Measurements from ENCODE around the gene PRTN3.
"Not testable (repeated sequence)": the region's sequence is repeated elsewhere in the genome, so short reads cannot be mapped to it uniquely, and the experiment has no call there.

The PRTN3 gene

DNA sequence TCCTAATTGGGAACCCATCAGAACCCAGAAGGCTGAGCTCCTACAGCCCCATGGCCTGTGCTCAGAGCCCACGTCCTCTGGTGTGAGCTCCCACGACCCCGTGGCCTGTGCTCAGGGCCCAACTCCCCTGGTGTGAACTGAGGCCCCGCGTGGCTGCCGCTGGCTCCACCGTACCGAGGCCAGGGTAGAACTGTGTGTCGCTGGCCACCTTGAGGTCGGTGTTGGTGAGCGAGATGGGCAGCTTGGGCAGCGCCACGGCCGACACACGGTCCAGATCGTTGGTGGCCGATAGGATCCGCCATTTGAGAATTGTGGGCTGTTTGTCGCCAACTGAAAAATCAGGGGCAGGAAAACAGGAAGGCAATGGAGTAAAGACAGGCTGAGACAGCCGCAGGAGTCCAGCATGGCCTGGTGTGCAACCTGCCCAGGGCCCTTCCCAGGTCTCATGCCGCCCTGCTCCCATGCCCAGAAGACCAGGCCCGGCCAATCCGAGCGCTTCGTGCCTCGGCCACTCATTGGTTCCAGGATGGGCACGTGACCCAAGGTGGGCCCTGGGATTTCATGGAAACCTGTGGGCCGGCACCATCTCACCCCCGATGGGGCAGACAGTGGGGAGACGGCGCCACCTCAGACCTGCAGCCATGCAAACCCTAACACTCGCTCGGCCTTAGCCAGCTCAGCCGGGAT is 40.7 kb downstream of the PRTN3 start:
- DNase-seq (ENCODE audit: low spot score) = no peak

DNA sequence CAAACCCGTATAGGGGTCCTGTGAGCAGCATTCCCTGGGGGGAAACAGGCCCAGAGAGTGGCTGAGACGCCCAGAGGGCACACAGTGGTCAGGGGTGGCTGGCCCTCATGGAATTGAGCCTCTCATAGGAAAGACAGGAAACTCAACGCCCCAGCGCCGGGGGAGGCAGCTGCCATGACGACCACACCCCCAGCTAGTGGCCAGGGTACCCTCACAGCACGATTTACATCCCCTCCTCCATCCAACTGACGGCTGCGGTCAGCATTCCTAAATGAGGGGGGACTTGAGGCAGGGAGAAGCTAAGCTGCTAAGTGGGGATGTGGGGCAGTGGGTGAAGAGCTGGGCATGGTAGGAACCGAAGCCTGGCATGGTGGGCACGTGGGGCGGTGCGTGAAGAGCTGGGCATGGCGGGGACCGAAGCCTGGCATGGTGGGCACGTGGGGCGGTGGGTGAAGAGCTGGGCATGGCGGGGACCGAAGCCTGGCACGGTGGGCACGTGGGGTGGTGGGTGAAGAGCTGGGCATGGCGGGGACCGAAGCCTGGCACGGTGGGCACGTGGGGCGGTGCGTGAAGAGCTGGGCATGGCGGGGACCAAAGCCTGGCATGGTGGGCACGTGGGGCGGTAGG is 42.2 kb downstream of the PRTN3 start:
- DNase-seq (ENCODE audit: low spot score) = no peak

DNA sequence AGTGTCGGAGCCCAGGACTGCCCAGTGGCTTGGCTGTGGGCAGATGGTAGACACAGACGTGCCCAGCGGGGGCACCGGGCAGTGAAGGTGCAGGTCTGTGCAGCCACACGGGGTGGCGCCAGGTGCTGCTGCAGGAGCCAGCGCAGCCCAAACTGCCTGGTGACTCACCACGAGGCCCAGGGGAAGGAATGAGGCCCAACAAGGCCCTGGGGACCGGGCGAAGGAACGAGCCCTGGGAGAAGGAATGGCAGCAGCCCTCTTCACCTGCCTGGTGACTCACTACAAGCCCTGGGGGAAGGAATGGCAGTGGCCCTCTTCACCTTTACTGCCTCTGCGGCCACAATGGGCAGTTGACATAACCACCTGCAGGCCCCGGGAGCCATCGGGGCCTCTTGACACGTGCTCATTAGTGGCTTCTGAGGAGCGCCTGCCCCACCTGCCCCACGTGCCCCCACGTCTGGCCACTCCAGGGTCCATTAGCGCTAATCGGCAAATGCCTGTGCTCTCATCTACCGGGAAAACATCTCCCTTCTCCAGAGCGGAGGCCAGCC is 42.9 kb downstream of the PRTN3 start:
- no peak for DNase-seq (ENCODE audit: low spot score)

DNA sequence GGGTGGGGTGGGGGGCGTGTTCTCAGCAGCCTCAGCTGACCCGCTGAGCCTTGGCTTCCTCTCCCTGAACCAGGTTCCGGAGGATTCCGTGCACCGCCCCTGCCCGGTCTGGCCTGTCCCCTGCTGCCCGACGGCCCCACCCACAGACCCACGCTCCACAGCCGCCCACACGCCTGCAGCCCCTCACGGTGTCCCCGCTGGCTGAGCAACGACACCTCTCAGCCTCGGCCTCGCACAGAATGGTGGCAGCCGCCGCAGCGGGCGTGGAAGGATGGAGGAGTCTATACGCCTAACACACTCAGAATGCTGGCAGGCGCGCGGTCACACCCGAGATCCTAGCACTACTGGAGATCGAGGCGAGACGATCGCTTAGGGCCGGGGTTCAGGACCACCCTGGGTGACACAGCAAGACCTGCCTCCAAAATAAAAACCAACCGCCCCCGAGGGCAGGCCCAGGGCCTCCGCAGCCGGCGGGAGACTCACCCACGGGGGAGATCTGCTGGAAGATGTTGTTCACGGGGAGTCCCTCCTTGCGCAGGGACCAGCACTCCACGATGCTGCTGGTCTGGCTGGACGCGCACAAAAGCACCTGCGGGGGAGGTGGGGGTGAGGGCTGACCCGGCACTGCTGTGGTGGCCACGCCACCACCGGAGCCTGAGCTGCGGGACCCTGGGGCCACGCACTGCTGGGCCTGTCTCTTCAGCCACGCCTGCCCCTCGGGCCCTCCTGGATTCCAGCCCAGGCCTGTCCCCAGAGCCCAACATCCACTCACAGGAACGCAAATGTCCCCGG is 43.8 kb downstream of the PRTN3 start:
- no peak for DNase-seq (ENCODE audit: low spot score)

DNA sequence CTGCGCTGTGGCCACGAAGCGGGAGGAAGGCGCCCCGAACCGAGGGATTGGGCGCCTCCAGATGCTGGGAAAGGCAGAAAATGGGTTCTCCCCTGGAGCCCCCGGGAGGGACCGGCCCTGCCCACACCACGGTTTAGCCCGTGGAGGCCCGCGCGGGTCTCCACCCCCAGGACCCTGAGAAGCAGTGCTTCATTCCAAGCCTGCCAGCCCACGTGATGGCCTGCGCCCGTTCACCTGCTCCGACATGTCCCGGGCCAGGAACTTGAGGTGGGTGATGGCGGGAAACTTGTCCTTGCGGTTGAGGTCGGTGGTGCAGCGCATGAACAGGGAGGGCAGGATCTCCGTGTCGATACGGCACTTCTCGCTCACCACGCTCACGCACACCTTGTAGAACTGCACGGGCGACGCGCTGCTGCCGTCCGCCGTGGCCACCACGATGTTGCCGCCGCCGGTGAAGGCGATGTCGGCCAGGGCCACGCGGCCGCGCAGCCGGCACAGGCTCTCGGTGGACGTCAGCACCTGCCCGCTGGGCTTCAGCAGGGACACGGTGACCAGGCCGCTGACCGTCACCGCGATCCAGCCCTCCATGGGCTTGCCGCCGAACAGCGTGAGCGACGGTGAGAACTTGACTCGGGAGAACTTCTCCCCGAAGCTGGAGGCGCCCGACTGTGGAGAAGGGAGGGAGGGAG is 44.9 kb downstream of the PRTN3 start:
- no peak for DNase-seq (ENCODE audit: low spot score)

DNA sequence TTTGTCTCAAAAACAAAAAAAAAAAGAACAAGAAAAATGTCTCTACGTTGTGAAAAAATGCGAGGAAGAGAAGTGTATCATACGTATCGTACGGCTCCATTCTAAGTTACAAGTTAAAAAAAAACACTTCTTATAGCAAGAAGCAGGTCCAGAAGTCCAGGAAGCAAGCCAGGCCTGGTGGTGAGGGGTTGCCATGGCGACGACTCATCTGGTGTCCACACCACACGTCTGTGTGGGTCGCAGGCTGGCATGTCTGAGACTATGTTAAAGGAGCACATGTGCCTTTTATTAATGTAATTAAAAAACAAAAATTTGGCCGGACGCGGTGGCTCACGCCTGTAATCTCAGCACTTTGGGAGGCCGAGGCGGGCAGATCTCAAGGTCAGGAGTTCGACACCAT is 46.3 kb downstream of the PRTN3 start:
- no peak for DNase-seq (ENCODE audit: low spot score)

DNA sequence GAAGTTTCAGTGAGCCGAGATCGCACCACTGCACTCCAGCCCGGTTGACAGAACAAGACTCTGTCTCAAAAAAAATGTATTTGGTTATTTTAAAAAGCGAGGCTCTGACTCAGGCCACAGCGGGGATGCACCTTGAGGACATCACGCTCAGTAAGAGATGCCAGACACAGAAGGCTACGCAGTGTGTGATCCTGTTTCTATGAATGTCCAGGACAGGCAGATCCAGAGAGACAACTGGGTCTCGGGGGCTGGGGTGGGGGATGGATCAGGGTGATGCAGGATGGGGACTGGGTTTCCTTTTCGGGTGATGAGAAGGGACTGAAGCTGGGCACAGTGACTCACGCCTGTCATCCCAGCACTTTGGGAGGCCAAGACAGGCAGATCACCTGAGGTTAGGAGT is 46.8 kb downstream of the PRTN3 start:
- no peak for DNase-seq (ENCODE audit: low spot score)

DNA sequence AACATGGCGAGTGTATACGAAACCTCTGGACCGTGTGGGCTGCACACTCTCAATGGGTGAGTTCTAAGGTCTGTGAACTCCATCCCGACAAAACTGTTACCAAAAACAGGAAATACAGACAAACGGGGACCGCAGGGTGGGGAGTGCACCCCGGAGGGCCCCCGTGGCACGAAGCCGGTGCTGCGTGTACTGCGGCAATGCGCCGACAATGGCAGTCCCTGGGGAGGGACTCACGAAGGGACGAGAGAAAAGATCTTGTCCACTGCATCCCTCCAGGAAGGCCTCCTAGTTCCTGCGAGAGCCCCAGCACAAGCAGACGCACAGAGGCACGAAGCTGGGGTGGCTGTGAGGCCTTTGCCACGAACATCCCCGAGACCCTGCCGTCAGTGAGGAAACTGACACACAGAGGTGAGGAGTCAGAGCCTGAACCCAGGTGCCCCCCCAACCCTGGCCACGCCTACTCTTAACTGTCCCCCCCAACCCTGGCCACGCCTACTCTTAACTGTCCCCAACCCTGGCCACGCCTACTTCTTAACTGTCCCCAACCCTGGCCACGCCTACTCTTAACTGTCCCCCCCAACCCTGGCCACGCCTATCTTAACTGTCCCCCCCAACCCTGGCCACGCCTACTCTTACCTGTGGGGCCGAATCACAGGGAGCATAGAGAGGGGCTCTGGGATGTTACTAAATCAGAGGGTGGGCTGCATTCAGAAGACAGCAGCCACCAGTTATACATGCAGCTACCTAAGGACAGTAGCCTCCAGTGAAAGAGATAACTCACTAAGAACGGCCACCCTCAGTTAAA is 48.0 kb downstream of the PRTN3 start:
- DNase-seq (ENCODE audit: low spot score) = no peak

DNA sequence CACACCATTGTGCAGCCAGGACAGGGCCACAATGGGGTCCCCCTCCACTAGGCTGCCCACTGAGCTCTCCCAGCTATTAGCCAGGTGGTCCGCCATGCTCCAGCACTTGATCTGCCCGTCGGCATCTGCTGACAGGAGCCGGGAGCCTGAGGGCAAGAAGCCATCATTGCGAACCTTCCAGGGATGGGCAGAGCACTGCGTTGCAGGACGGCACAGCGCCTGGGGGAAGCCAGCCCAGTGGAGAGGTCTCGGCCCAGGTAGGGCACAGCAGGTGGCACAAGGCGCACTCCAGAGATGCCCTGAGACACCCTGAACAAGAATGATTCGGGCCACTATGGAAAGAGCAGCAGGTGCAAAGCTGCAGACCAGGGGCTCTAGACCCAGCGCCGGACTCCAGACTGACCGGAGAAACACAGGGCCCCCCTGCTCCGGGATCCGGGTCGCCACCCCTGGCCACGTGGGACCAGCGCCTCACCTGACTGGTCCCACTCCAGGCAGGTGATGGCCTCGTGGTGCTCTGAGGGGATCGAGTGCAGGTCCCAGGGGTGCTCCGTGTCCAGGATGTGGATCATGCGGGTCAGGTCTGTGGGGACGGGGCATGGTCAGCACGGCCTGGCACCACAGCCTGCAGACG is 49.0 kb downstream of the PRTN3 start:
- DNase-seq (ENCODE audit: low spot score) = no peak

DNA sequence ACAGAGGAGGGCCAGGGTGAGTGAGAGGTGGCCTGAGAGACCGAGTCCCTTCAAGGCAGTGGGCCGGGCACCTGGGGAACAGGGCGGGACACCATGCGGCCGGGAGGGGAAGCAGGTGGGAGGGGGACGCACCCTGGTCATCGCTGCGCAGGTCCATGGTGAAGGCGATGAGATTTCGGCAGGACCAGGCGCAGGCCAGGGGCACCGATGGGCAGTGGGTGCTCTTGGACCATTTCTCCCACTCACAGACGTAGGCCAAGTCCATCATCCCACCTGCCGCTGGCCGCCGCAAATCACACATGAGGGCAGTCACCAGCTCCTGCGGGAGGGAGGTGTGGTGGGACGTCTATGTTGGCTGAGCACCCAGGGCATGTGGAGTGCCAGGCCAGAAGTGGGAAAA is 50.0 kb downstream of the PRTN3 start:
- no peak for DNase-seq (ENCODE audit: low spot score)

DNA sequence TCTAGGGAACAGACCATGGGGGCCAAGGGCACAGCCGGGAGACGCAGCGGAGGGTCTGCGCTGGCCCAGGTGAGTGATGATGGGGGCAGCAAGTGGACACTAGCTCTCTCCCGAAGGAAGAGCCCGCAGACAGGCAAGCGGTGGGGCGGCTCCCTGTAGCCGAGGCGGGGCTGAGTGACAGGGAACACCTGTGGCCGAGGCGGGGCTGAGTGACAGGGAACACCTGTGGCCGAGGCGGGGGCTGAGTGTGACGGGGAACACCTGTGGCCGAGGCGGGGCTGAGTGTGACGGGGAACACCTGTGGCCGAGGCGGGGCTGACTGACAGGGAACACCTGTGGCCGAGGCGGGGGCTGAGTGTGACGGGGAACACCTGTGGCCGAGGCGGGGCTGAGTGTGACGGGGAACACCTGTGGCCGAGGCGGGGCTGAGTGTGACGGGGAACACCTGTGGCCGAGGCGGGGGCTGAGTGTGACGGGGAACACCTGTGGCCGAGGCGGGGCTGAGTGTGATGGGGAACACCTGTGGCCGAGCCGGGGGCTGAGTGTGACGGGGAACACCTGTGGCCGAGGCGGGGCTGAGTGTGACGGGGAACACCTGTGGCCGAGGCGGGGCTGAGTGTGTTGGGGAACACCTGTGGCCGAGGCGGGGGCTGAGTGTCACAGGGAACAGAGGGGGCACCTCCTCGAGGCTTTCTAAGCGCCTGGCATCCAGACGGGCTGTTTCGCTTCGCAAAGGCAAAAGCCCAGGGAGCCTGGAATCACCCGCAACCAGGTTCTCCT is 50.8 kb downstream of the PRTN3 start:
- not testable (repeated sequence) for DNase-seq (ENCODE audit: low spot score)

DNA sequence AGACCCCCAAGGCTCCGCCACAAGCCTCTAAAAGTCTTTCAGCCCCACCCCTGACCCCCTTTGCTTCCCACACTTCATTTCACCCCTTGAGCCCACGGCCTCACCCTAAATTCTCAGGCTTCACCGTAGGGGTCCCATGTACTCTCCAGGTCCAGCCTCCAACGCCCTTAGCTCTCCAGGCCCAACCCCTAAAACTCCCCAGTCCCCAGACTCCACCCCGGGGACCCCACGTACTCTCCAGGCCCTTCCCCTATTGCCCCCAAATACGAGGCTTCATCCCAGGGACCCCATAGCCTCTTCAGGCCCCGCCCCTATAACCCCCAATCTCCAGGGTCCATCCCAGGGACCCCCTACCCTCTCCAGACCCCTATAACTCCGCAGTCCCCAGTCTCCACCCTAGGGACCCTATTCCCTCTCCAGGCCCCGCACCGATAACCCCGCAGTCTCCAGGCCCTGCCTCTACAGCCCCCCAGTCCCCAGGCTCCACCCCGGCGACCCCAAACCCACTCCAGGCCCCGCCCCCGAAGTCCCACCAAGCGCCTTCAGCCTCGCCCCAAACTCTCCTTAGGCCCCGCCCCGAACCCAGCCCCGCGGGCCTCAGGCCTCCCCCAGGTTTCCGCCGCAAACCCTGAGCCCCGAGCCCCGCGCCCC is 51.6 kb downstream of the PRTN3 start:
- DNase-seq (ENCODE audit: low spot score) = no peak

DNA sequence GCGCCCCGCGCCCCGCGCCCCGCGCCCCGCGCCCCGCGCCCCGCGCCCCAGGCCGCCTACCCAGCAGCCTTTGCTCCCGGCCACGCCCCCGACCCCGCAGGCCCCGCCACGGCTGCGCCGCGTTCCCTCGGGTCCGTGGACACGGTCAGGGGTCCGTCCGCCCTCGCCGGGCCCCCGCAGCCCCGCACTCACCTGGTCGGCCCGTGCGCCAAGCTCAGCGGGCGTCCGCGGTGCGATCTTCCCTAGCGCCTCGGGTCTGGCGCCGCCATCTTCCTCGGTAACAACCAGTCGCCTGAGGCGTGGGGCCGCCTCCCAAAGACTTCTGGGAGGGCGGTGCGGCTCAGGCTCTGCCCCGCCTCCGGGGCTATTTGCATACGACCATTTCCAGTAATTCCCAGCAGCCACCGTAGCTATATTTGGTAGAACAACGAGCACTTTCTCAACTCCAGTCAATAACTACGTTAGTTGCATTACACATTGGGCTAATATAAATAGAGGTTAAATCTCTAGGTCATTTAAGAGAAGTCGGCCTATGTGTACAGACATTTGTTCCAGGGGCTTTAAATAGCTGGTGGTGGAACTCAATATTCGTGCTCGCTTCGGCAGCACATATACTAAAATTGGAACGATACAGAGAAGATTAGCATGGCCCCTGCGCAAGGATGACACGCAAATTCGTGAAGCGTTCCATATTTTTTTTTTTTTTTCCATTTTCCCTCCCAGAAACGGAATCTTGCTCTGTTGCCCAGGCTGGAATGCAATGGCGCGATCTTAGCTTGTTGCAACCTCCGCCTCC is 52.3 kb downstream of the PRTN3 start, which contains the start of the genes MED16 and RNU6-9:
Gene MED16 (minus strand): TSS at position 294 of the 796 bp plus-strand sequence. CDS start 2,056 bp downstream, outside the sequence.
Gene RNU6-9 (plus strand): TSS at position 591 of the 796 bp plus-strand sequence.
- peak; percentile 96 for DNase-seq (ENCODE audit: low spot score)

DNA sequence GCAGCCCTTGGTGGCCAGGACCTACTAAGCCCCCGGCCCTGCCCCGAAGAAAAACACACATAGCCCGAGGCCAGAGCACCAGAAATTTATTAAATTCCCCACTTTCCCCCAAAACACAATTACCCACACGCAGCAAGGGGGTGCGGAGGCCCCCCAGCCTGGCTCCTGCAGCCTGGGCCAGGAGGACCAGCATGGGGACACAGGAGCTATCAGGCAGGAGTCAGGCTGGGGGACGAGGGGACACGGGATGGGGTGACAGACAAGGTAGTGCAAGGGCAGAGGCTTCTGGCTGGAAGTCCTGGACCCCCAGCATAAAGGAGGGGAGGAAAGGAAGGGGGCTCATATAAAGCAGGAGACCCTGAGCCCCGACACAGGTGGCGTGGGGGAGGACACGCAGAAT is 55.6 kb downstream of the PRTN3 start:
- DNase-seq (ENCODE audit: low spot score) = no peak

DNA sequence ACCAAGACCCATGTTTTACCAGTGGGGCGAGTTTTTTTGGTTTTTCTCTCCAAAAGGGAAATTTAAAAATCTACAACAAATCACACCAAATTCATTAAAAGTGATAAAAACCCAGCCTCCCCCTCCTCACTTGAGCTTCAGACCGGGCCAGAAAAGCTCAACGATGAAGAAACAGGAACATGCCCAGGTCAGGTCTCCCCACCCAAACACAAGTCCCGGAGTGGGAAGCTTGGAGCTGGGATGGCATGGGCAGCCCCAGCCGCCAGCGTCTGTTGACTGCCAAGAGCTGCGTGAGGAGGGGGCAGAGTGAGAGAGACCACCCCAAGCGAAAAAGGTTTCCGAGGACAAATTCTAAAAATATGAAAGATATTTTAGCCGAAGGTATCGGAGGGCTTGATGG is 56.2 kb downstream of the PRTN3 start:
- DNase-seq (ENCODE audit: low spot score) = no peak

DNA sequence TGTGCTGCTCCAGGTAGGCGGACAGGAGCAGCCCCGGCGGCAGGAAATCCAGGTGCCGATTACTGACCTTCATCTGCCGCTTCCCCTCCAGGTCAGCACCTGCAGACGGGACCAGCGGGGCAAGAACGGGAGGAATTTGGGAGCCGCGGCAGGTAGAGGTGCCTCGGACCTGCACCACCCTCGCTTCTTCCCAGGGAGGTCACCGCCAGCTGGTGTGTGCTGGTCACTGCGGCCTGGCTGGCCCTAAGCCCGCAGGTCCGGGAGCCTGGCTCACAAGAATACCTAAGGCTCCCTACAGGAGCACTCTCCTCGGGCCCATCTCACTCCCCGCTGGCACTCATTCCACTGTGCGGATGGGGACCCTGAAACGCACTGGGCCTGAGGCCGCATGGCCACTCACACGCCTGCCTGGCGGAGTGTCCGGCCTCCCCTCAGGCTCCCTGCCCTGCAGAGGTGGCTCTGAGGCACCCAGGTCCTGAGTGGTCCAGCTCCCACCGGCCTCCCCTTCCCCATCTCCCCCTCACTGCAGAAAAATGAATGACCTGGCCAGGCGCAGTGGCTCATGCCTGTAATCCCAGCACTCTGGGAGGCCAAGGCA is 56.7 kb downstream of the PRTN3 start:
- DNase-seq (ENCODE audit: low spot score) = no peak
